Measurements from ENCODE around the gene TGFBRAP1.

DNA sequence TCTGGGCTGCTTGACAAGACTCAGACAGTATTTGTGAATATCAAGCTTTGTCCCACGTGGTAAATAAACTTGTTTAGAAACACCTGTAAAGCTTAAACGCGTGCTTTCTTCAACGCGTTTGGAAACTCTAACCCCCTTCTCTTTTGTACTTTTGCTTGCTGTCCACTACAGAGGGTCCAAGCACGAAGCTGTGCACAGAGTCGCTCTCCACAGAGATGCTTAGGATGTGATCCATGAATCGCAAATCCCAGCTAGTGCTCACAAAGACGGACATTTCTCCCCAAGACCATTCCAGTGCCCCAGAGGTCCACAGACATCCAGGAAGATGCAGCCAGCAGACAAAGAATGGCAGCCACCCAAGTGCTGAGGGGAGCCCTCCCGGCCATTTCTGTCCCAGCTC is 88.1 kb downstream of the TGFBRAP1 start, which contains the start of gene GPR45:
- TF ChIP-seq CTCF (IDR thresholded peaks at IDR 0.05) = no peak
- TF ChIP-seq POLR2A (IDR thresholded peaks at IDR 0.05) = no peak
